CD8-positive, alpha-beta memory T cell (primary cell): Measurements from ENCODE around the gene CAMK1D. TPM values are rescaled to one million over a fixed set of nuclear protein-coding genes. Genes with fewer than 3 reads are reported as not detected.

Source experiments
- CTCF ChIA-PET: fragments of 350-600 bp; sonication (Branson Sonifier 250); formaldehyde crosslinking; loops from one replicate; lab custom pipeline; 2021; ENCODE audit warnings: antibody characterized with exemption; lab: Charles Lee
- POLR2A ChIA-PET: fragments of 350-600 bp; sonication (Branson Sonifier 250); formaldehyde crosslinking; loops from one replicate; lab custom pipeline; 2021; ENCODE audit warnings: antibody characterized with exemption; lab: Charles Lee
- DNase-seq, 5 donors: peaks; one replicate each; pipeline versions ENCODE4 v3.0.0 to v3.0.0-alpha.2; 2020 to 2022; ENCODE audit warnings: mixed read lengths in 1 of 5
- H3K27ac ChIP-seq: one replicate; pipeline ENCODE4 v1.7.0; 2013; ENCODE audit warnings: low read depth, mild to moderate bottlenecking, low read length, moderate library complexity
- H3K27me3 ChIP-seq: 2 replicates; pipeline ENCODE4 v1.7.0; 2013; ENCODE audit warnings: low read length, mild to moderate bottlenecking; ENCODE audit not compliant: insufficient read depth, poor library complexity, severe bottlenecking
- H3K36me3 ChIP-seq: 2 replicates; pipeline ENCODE4 v1.7.0; 2013; ENCODE audit warnings: mild to moderate bottlenecking, low read length, moderate library complexity; ENCODE audit not compliant: insufficient read depth
- H3K4me1 ChIP-seq: 2 replicates; pipeline ENCODE4 v1.7.0; 2013; ENCODE audit warnings: mild to moderate bottlenecking, low read length, moderate library complexity; ENCODE audit not compliant: insufficient read depth
- H3K4me3 ChIP-seq: 2 replicates; pipeline ENCODE4 v1.7.0; 2013; ENCODE audit warnings: mild to moderate bottlenecking, low read length
- H3K9me3 ChIP-seq: 2 replicates; pipeline ENCODE4 v1.7.0; 2013; ENCODE audit warnings: mild to moderate bottlenecking, low read length
- H3K27ac Mint-ChIP-seq, 8 donors: one replicate each; pipeline ENCODE4 v1.8.0; 2020 to 2021; ENCODE audit warnings: mixed read lengths in 8 of 8, mild to moderate bottlenecking in 6 of 8, inconsistent platforms in 3 of 8, moderate library complexity in 3 of 8
- H3K27me3 Mint-ChIP-seq, 2 donors: one replicate each; pipeline ENCODE4 v1.8.0; 2020 to 2021; ENCODE audit warnings: mixed read lengths in 2 of 2, mild to moderate bottlenecking in 1 of 2, moderate library complexity in 1 of 2
- H3K36me3 Mint-ChIP-seq, 3 donors: one replicate each; pipeline ENCODE4 v1.8.0; 2020 to 2021; ENCODE audit warnings: mixed read lengths in 3 of 3, inconsistent platforms in 1 of 3, mild to moderate bottlenecking in 1 of 3
- H3K4me1 Mint-ChIP-seq, 3 donors: one replicate each; pipeline ENCODE4 v1.8.0; 2020 to 2021; ENCODE audit warnings: mixed read lengths in 3 of 3, inconsistent platforms in 1 of 3, mild to moderate bottlenecking in 1 of 3
- H3K4me3 Mint-ChIP-seq, 7 donors: one replicate each; pipeline ENCODE4 v1.8.0; 2020 to 2021; ENCODE audit warnings: mixed read lengths in 7 of 7, mild to moderate bottlenecking in 6 of 7, moderate library complexity in 4 of 7, inconsistent platforms in 2 of 7
- H3K9me3 Mint-ChIP-seq, 5 donors: one replicate each; pipeline ENCODE4 v1.8.0; 2020 to 2022; ENCODE audit warnings: mixed read lengths in 5 of 5, mild to moderate bottlenecking in 3 of 5, moderate library complexity in 2 of 5, inconsistent platforms in 1 of 5
- polyA plus RNA-seq: library from polyadenylated mRNA; unstranded; fragments of 300-500 nt; fragmentation: Illumina TruSeq; gene quantifications from one replicate; pipeline ENCODE4 v1.2.3, GENCODE V29; 2021
- total RNA-seq, 2 experiments: library from RNA; stranded (reverse); gene quantifications; one replicate each; pipeline ENCODE4 v1.2.3, GENCODE V29; 2021

Gene CAMK1D
- total and polyA plus RNA-seq, 3 experiments from 2014 or later, result 8.9 to 15.1 (median 10.0) TPM

DNA sequence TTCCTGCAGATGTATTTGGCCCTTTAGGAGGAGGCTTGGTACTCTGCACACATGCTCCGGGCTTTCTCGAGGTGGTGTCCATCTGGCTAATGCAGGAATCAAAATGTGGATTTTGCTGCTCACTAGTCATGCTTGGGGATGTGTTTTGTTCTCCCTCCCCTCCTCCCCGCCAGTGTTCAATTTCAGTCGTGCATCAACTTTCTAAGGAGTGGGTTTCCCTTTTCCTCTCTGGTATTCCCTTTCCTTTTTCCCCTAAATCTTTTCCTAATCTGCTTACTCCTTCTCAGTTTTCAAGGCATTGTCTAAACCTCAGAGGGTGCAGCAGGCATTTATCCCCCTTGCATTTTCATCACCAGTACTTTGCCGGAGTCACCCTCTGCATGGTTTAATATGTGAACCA, 450.4 kb downstream of the CAMK1D start:
- Histone ChIP-seq H3K4me3 (no peak overlapping the region), H3K9me3 (no peaks in the 10 kb centered on the region), H3K27me3 (no peaks in the 10 kb centered on the region), H3K4me1 (no peaks in the 10 kb centered on the region), H3K36me3 (no peaks in the 10 kb centered on the region), H3K27ac (no peak overlapping the region)
- Mint-ChIP-seq H3K27ac (peak overlapping the region in 1 of 8 donors; percentile 74), H3K4me1 (no peaks in the 10 kb centered on the region), H3K27me3 (peaks cover 0 to 2% of the 10 kb centered on the region in 2 donors), H3K4me3 (no peak overlapping the region), H3K9me3 (no peaks in the 10 kb centered on the region), H3K36me3 (peaks cover 5 to 34% (median 26%) of the 10 kb centered on the region in 3 donors)
- ChIA-PET POLR2A (no interaction called here), CTCF (interaction anchor here (1.2 kb wide), 1 partner anchor 18 kb away, joined by 3 read pairs; no protein-coding TSS in a partner anchor)
- no peak for DNase-seq

DNA sequence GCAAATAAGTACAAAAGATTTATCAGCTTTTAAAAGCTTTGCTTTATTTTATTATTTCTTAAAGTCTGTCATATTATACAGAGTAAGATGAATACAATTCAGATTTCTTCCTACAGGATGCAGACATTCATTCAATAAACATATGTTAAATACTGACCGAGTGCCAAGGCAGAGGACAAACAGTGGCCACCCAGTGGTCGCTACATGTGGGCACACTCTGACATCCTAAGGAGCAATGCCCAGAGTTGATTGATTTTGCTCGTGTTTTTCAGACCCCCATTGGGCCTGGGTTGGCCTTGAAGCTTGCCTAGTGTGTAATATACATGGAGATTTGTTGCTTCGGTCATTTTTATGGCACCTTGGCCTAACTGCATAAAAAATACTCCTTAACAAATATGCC, 451.0 kb downstream of the CAMK1D start:
- Histone ChIP-seq H3K4me3 (no peak overlapping the region), H3K36me3 (no peaks in the 10 kb centered on the region), H3K27ac (no peak overlapping the region), H3K27me3 (no peaks in the 10 kb centered on the region), H3K4me1 (no peaks in the 10 kb centered on the region), H3K9me3 (no peaks in the 10 kb centered on the region)
- Mint-ChIP-seq H3K27ac (no peak overlapping the region), H3K27me3 (peaks cover 0 to 2% of the 10 kb centered on the region in 2 donors), H3K4me1 (no peaks in the 10 kb centered on the region), H3K9me3 (no peaks in the 10 kb centered on the region), H3K4me3 (no peak overlapping the region), H3K36me3 (peaks cover 5 to 30% (median 22%) of the 10 kb centered on the region in 3 donors)
- no peak for DNase-seq
- CTCF ChIA-PET, result no interaction called here
- POLR2A ChIA-PET, result no interaction called here

DNA sequence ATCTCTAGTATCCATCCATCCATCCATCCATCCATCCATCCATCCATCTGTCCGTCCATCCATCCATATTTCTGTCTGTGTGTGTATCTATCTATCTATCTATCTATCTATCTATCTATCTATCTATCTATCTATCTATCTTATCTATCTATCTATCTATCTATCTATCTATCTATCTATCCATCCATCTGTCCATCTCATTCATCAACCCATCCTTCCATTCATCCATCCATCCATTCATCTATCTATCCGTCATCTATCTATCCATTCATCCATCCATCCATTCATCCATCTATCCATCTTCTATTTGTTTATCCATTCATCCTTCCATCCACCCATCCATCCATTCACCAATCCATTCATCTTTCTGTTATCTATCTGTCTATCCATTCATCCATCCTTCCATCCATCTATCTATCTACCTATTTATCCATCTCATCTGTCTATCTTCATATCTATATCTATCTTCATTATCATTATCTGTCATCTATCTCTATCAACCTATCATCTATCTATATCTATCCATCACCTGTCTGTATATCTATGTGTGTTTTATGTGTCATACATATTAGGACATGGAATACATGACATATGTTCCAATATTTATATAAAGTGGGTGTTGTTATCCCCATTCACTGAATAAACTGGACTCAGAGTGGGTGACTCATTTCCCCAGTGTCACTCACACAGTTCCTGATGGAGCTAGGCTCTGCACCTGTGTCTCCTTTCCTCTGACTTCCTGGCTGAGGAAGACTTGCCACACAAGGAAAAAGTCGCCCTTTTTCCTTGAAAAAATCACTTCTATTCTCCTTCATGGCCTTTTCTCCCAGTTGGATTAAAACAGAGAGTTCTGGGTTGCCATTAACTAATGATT, 452.1 kb downstream of the CAMK1D start:
- POLR2A ChIA-PET, result no interaction called here
- Mint-ChIP-seq H3K4me3 (no peak overlapping the region), H3K27ac (no peak overlapping the region)

DNA sequence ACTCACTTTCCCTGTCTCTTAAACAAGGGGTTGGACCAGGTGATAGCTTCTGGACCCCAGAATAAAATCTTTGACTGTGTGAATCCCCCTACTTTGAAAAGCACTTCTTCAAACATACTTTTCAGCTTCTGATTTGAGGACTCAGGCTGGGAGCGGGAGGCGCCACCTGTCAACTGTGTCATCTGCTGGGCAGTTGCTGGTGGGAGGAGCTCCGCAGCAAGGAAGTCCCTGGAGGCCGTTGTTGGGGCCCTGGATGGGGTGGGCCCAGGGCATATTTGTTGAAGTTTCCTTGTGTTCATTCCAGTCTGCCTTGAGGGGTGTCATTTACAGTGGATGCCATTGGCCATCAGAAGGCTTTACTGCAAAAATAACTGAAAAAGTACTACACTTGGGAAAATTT, 454.4 kb downstream of the CAMK1D start:
- H3K36me3 Mint-ChIP-seq, result peaks cover 0 to 24% (median 13%) of the 10 kb centered on the region in 3 donors

More for the DNA sequence above, 452.1 kb downstream of the CAMK1D start:
- Mint-ChIP-seq H3K4me1 (no peaks in the 10 kb centered on the region), H3K27me3 (peaks cover 0 to 2% of the 10 kb centered on the region in 2 donors), H3K36me3 (peaks cover 5 to 26% (median 22%) of the 10 kb centered on the region in 3 donors), H3K9me3 (no peaks in the 10 kb centered on the region)
- no peak overlapping the region for H3K4me3 ChIP-seq
- DNase-seq, result no peak
- no peaks in the 10 kb centered on the region for H3K27me3 ChIP-seq
- CTCF ChIA-PET, result no interaction called here
- no peak overlapping the region for H3K27ac ChIP-seq
- H3K36me3 ChIP-seq, result no peaks in the 10 kb centered on the region
- H3K9me3 ChIP-seq, result no peaks in the 10 kb centered on the region
- no peaks in the 10 kb centered on the region for H3K4me1 ChIP-seq

DNA sequence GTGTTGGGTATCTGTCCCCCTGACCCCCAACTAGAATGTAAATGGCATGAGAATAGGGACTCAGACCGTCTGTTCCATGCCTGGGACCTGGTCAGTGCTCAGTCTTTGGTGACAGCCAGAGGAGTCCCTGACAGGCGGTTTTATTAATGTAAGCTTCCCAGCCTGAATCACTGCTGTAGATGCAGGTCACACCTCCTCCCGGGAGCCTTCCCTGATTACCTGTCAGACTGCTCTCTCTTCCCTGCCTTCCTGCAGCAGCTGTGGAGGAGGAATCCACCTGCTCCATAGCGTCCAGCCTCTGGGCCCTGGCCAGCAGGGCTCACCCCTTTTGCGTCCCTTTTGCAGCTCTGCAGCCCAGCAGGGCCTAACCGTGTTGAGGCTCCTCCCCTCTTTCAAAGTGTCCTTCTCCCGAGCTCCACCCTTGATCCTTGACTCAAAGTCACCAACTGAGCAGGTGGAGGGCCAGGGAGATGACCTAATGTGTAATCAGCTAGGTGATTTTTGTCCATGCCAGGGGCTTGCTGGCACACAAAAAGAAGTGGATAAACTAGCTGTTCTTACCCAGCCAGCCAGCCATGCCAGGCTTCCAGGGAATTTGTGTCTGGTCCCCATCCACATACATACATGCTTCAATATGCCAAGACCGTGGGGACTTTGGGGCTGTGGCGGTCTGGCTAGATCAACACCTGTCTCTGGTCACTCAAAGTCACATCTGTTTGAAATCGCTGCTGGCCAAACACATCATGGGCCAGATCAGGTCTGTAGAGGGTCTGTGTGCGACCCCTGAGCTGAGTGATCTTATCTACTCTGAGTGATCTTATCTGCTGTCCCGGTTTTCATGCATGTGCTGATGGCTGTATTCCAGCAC, 457.1 kb downstream of the CAMK1D start:
- no peak overlapping the region for H3K4me3 ChIP-seq
- no peak for DNase-seq
- H3K27ac ChIP-seq, result no peak overlapping the region
- no peaks in the 10 kb centered on the region for H3K9me3 Mint-ChIP-seq
- H3K27ac Mint-ChIP-seq, result peak overlapping the region in 2 of 8 donors; percentile 43 to 90
- no peaks in the 10 kb centered on the region for H3K36me3 ChIP-seq
- no peaks in the 10 kb centered on the region for H3K9me3 ChIP-seq
- H3K4me1 ChIP-seq, result no peaks in the 10 kb centered on the region
- H3K27me3 ChIP-seq, result no peaks in the 10 kb centered on the region
- H3K4me1 Mint-ChIP-seq, result no peaks in the 10 kb centered on the region
- H3K36me3 Mint-ChIP-seq, result peaks cover 7 to 20% (median 15%) of the 10 kb centered on the region in 3 donors
- H3K27me3 Mint-ChIP-seq, result no peaks in the 10 kb centered on the region
- no peak overlapping the region for H3K4me3 Mint-ChIP-seq
- ChIA-PET CTCF (no interaction called here), POLR2A (no interaction called here)

More for the DNA sequence above, 454.4 kb downstream of the CAMK1D start:
- no peaks in the 10 kb centered on the region for H3K4me1 Mint-ChIP-seq
- Histone ChIP-seq H3K4me1 (no peaks in the 10 kb centered on the region), H3K36me3 (no peaks in the 10 kb centered on the region), H3K4me3 (no peak overlapping the region), H3K27ac (no peak overlapping the region), H3K9me3 (no peaks in the 10 kb centered on the region), H3K27me3 (no peaks in the 10 kb centered on the region)
- no peak for DNase-seq
- H3K9me3 Mint-ChIP-seq, result no peaks in the 10 kb centered on the region
- H3K27ac Mint-ChIP-seq, result no peak overlapping the region
- ChIA-PET POLR2A (no interaction called here), CTCF (no interaction called here)
- peaks cover 0 to 2% of the 10 kb centered on the region in 2 donors for H3K27me3 Mint-ChIP-seq
- no peak overlapping the region for H3K4me3 Mint-ChIP-seq

DNA sequence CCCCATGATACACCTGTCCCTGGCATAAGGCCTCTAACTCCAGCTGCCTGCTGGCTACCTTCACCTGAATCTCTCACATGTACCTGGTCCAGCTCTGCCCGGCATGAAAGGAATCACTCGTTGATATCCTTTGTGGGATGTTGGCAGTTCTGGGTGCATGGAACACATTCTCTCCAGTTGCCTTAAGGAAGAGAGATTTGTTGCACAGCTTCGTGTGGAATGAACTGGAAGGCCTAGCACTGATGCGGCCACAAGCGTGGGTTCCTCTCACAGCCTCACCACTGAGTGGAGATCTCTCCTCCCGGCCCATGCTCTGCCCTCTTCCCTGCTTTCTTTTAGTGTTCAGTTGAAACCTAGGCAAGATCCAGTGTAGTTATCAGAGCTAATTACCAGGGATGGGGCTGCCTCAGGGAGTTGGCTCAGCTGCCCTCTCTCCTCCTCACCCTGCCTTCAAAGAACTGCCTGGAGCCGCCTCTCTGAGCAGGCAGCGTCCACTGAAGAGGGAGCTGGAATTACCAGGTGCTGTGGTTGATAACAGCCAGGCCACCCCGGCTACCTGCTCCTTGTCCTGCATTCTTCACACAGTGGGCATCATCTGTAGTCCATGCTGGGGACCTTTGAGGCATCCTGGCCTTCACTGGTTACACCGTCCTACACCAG, 457.9 kb downstream of the CAMK1D start:
- CTCF ChIA-PET, result no interaction called here

DNA sequence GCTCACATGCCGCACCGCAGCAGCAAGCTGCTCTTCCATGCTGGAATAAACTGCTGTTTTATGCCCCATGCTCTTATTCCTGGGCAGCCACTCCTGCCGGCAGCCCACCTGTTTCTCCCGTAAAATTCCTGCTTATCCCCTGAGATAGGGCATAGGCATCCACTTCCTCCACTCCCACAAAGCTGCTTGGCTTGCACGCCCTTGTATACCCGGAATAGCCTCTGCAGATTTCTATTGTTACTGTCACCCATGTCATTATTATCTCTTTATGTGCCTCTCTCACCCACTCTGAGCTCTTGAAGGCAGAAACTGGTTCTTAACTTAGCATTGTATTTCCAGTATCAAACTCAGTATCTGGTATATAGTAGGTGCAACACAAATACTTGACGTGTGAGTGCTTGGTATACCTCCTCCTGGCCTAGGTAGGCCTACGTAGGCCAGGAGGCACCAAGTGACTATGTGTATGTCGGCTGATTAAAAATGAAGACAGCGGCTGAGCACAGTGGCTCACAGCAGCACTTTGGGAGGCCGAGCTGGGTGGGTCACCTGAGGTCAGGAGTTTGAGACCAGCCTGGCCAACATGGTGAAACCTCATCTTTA, 458.8 kb downstream of the CAMK1D start:
- H3K4me1 ChIP-seq, result no peaks in the 10 kb centered on the region
- Mint-ChIP-seq H3K36me3 (peaks cover 12 to 30% (median 26%) of the 10 kb centered on the region in 3 donors), H3K27me3 (no peaks in the 10 kb centered on the region), H3K27ac (peak overlapping the region in 1 of 8 donors; percentile 10), H3K4me3 (no peak overlapping the region), H3K9me3 (peaks cover 0 to 2% (median 0%) of the 10 kb centered on the region in 5 donors), H3K4me1 (no peaks in the 10 kb centered on the region)
- no peak overlapping the region for H3K27ac ChIP-seq
- H3K27me3 ChIP-seq, result no peaks in the 10 kb centered on the region
- no peak for DNase-seq
- ChIA-PET POLR2A (no interaction called here), CTCF (no interaction called here)
- H3K36me3 ChIP-seq, result no peaks in the 10 kb centered on the region
- no peaks in the 10 kb centered on the region for H3K9me3 ChIP-seq
- H3K4me3 ChIP-seq, result no peak overlapping the region

More for the DNA sequence above, 457.9 kb downstream of the CAMK1D start:
- no peaks in the 10 kb centered on the region for H3K4me1 ChIP-seq
- no peaks in the 10 kb centered on the region for H3K9me3 ChIP-seq
- DNase-seq, result no peak
- no peak overlapping the region for H3K27ac ChIP-seq
- no peaks in the 10 kb centered on the region for H3K27me3 ChIP-seq
- H3K4me3 Mint-ChIP-seq, result no peak overlapping the region
- no peaks in the 10 kb centered on the region for H3K27me3 Mint-ChIP-seq
- no peak overlapping the region for H3K27ac Mint-ChIP-seq
- H3K36me3 ChIP-seq, result no peaks in the 10 kb centered on the region
- POLR2A ChIA-PET, result no interaction called here
- peaks cover 12 to 23% (median 22%) of the 10 kb centered on the region in 3 donors for H3K36me3 Mint-ChIP-seq
- no peaks in the 10 kb centered on the region for H3K9me3 Mint-ChIP-seq
- no peak overlapping the region for H3K4me3 ChIP-seq
- H3K4me1 Mint-ChIP-seq, result no peaks in the 10 kb centered on the region
